H1 (cell line): ENCODE data around the gene RAD23A.

Source experiments
- CBX8 ChIP-seq: fragments of 300-800, 300-1000 bp; sonication (generic); IDR thresholded peaks from 2 replicates; pipeline ENCODE4 v1.7.1; 2016; ENCODE audit warnings: low read depth, low read length, borderline replicate concordance
- EP300 ChIP-seq, 2 experiments: IDR thresholded peaks; 1 replicate in 1 of 2; 2 replicates in 1 of 2; pipeline ENCODE4 v1.6.1; 2011 to 2012; ENCODE audit warnings: low read depth in 2 of 2, low read length in 2 of 2, mild to moderate bottlenecking in 2 of 2, borderline replicate concordance in 1 of 2, inconsistent platforms in 1 of 2, moderate library complexity in 1 of 2
- RBBP5 ChIP-seq: IDR thresholded peaks from 2 replicates; pipeline ENCODE4 v1.7.1; 2012; ENCODE audit warnings: low read depth, mild to moderate bottlenecking, inconsistent platforms, low read length, moderate library complexity, borderline replicate concordance

DNA sequence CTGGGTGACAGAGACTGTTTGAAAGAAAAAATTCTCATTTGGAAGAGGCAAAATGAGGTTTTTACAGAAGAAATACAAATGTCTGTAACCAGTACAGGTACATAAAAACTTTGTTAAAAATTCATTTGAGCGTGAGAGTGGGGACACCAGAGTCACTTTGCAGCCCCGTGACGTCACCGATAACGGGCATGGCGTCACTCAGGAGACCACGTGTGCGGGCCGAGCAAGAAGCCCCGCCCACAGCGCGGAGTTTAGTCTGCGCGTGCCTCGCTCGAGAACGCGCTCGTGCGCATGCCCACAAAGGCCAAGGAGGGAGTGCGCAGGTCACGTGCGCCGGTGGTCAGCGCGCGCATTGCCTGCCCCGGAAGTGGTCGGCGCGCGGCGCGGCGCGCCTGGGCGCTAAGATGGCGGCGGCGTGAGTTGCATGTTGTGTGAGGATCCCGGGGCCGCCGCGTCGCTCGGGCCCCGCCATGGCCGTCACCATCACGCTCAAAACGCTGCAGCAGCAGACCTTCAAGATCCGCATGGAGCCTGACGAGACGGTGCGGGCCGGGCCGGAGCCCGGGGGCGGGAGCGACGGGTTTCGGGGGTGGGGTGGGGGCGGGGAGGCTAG is at the start of gene RAD23A:
- TF ChIP-seq EP300 (IDR thresholded peaks at IDR 0.05; ENCODE audit: borderline replicate concordance in 1 of 2, low read depth in 2 of 2, low read length in 2 of 2) (no peak), RBBP5 (peak; percentile 64; the same call in 1 of the 2 replicates), CBX8 (no peak)
